PC-9 (cell line): Measurements from ENCODE around the gene C17orf100. TPM values are rescaled to one million over a fixed set of nuclear protein-coding genes. Genes with fewer than 3 reads are reported as not detected.

Experiments used
- Bru-seq: library from RNA; stranded (reverse); fragments of 400-500 nt; gene quantifications from one replicate; lab custom pipeline; 2021; lab: Mats Ljungman, UMichigan
- BruChase-seq, 2 experiments: library from RNA; stranded (reverse); fragments of 400-500 nt; gene quantifications; one replicate each; lab custom pipeline; 2021; lab: Mats Ljungman, UMichigan
- BruUV-seq: library from RNA; stranded (reverse); fragments of 400-500 nt; replicated peaks from 2 replicates; lab custom pipeline; 2021; lab: Mats Ljungman, UMichigan
- CTCF ChIA-PET: fragments of 300-600 bp; sonication (Branson Sonifier 250); formaldehyde crosslinking; loops from one replicate; lab custom pipeline; 2022; ENCODE audit warnings: antibody characterized with exemption; lab: Charles Lee
- POLR2A ChIA-PET: fragments of 300-600 bp; sonication (Branson Sonifier 250); formaldehyde crosslinking; loops from one replicate; lab custom pipeline; 2022; ENCODE audit warnings: antibody characterized with exemption; ENCODE audit not compliant: unreplicated experiment; lab: Charles Lee
- DNase-seq, 2 experiments: peaks; one replicate each; pipeline versions ENCODE4 v3.0.0 to v3.0.0-alpha.2; 2015 to 2022; ENCODE audit warnings: mixed read lengths in 1 of 2
- H2AFZ ChIP-seq: fragments of 200-600 bp; sonication (generic); 2 replicates; pipeline ENCODE4 v1.8.1; 2017; ENCODE audit warnings: antibody characterized with exemption
- H3F3A ChIP-seq: fragments of 200-600 bp; sonication (generic); 2 replicates; pipeline ENCODE4 v1.8.1; 2017; ENCODE audit warnings: antibody characterized with exemption, mild to moderate bottlenecking, low read depth; ENCODE audit not compliant: insufficient read depth
- H3K27ac ChIP-seq: fragments of 200-600 bp; sonication (generic); 2 replicates; pipeline ENCODE4 v1.6.1; 2016; ENCODE audit warnings: mixed run types
- H3K27me3 ChIP-seq: fragments of 200-600 bp; sonication (generic); 2 replicates; pipeline ENCODE4 v1.6.1; 2016; ENCODE audit warnings: low read depth, mixed run types; ENCODE audit not compliant: insufficient read depth
- H3K36me3 ChIP-seq: fragments of 200-600 bp; sonication (generic); 2 replicates; pipeline ENCODE4 v1.6.1; 2016; ENCODE audit warnings: low read depth, mixed run types
- H3K4me1 ChIP-seq: fragments of 200-600 bp; sonication (generic); replicated peaks from 2 replicates; pipeline ENCODE4 v1.6.1; 2016; ENCODE audit warnings: mixed run types; ENCODE audit not compliant: insufficient read depth
- H3K4me2 ChIP-seq: fragments of 200-600 bp; sonication (generic); 2 replicates; pipeline ENCODE4 v1.6.1; 2017; ENCODE audit warnings: mixed run types
- H3K4me3 ChIP-seq: fragments of 200-600 bp; sonication (generic); 2 replicates; pipeline ENCODE4 v1.6.1; 2016; ENCODE audit warnings: mixed run types
- H3K79me2 ChIP-seq: fragments of 200-600 bp; sonication (generic); 2 replicates; pipeline ENCODE4 v1.6.1; 2017; ENCODE audit warnings: low read depth, mixed run types
- H3K9me2 ChIP-seq: fragments of 200-600 bp; sonication (generic); 2 replicates; pipeline ENCODE4 v1.8.1; 2017; ENCODE audit warnings: mild to moderate bottlenecking; ENCODE audit not compliant: insufficient read depth
- H3K9me3 ChIP-seq: fragments of 200-600 bp; sonication (generic); 2 replicates; pipeline ENCODE4 v1.8.1; 2016; ENCODE audit warnings: low read depth; ENCODE audit not compliant: insufficient read depth
- H4K20me1 ChIP-seq: fragments of 200-600 bp; sonication (generic); 2 replicates; pipeline ENCODE4 v1.8.1; 2017; ENCODE audit not compliant: insufficient read depth
- CTCF ChIP-seq: fragments of 200-600 bp; sonication (generic); conservative IDR thresholded peaks from 2 replicates; pipeline ENCODE4 v1.6.1; 2017; ENCODE audit warnings: mixed run types, antibody characterized with exemption, mild to moderate bottlenecking, moderate library complexity
- EZH2 ChIP-seq: fragments of 200-600 bp; sonication (generic); IDR thresholded peaks from 2 replicates; pipeline ENCODE4 v1.8.0; 2017; ENCODE audit warnings: antibody characterized with exemption, low read depth
- intact Hi-C: fragments of 100-400 bp; cut with micrococcal nuclease; formaldehyde crosslinking; loops from one replicate; pipeline ENCODE4 v1.10.0; 2022; ENCODE audit not compliant: unreplicated experiment
- long read RNA-seq: library from polyadenylated mRNA; stranded (forward); transcript quantifications from one replicate; pipeline ENCODE4 v2.0.0, GENCODE V29; 2022
- total RNA-seq: library from RNA; stranded (reverse); gene quantifications from 2 replicates; pipeline ENCODE4 v1.2.3, GENCODE V29; 2021

Gene C17orf100
- total RNA-seq = 2.3 and 4.4 TPM in 2 replicates
- percentile 47 among the genes with signal in this experiment for Bru-seq, nascent RNA
- percentile 49 among the genes with signal in this experiment for BruChase-seq, experiment 1, labeled RNA remaining after a 2-hour chase
- percentile 37 among the genes with signal in this experiment for BruChase-seq, experiment 2, labeled RNA remaining after a 6-hour chase
- long read RNA-seq, transcript C17orf100-201 (1 exons, 1,756 nt) = major isoform, 9 of 11 reads
- long read RNA-seq, partial matches to known transcripts = 1 of 11 reads
- long read RNA-seq, other reads (novel, unspliced or antisense) = 1 of 11 reads

DNA sequence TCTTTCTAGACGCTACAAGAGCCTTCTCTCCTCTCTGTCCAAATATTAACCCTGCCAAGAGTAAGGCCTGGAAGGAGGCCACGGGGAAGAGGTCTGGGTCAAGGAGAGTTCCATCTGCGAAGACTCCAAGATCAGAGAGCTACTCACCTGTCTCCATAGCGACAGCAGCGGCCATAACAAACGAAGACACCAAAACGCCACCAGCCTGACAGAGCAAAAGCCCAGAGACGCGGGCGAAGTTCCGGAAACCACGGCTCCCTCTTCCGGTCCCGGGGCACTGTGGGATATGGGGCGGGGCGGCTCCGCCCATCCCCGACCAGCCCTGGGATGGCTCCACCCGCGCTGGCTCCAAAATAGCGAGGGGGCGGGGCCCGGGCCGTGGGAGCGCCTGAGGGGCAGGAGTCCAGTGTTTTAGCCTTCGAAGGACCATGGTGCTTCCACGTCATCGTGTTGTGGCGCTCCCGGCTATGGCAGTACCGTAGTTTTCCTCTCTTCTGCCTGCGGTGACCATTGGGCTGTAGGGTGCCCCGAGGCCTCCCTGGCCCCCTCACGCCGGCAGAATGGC, at the start of gene C17orf100, which contains the start of gene MED31:
TSS of gene C17orf100 (plus strand) at position 409 of the 565 bp plus-strand sequence. CDS start at position 561, 152 bp downstream.
TSS of gene MED31 (minus strand) at position 252 of the 565 bp plus-strand sequence. CDS start at position 175, 77 bp downstream.
- CTCF ChIA-PET = no interaction called here
- H3K79me2 ChIP-seq = peaks cover 58% of the 10 kb centered on the region

DNA sequence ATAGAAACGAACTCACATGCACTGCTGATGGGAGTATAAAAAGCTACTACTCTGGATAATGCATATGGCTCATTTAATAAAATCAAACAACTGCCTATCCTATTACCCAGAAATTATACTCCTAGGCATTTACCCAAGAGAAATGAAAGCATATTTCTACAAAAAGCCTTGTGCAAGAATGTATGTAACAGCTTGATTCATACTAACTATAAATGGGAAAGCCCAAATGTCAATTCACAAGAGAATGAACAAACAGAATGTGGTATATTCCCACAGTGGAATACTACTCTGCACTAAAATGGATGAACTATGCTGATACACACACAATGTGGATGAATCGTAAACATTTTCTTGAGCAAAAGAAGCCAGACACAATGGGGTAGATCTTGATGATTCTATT, 49.4 kb upstream of the C17orf100 start:
- CTCF ChIA-PET = interaction anchor here (0.6 kb wide), 2 partner anchors 26 to 120 kb away, joined by 3 read pairs; no protein-coding TSS in a partner anchor

More for the DNA sequence above, at the start of gene C17orf100, which contains the start of gene MED31:
- Histone ChIP-seq H3K4me1 (peaks cover 37% of the 10 kb centered on the region), H4K20me1 (peaks cover 29% of the 10 kb centered on the region), H2AFZ (peak within 1 kb of the TSS; percentile 89), H3K9me3 (no peaks in the 10 kb centered on the region), H3K4me2 (peak within 1 kb of the TSS; percentile 90), H3K4me3 (peak within 1 kb of the TSS; percentile 78), H3K27ac (peak within 1 kb of the TSS; percentile 72), H3F3A (peaks cover 17% of the 10 kb centered on the region), H3K9me2 (no peaks in the 10 kb centered on the region), H3K27me3 (no peaks in the 10 kb centered on the region), H3K36me3 (peaks cover 17% of the 10 kb centered on the region)
- BruUV-seq = no TSS peak
- intact Hi-C loops = no loop called here
- DNase-seq = peak; percentile 89 to 98
- TF ChIP-seq EZH2 = no peak
- no peak for TF ChIP-seq CTCF
- POLR2A ChIA-PET = interaction anchor here (0.7 to 0.8 kb wide), 2 partner anchors 25 to 80 kb away, joined by 3 to 8 read pairs; no protein-coding TSS in a partner anchor

More for the DNA sequence above, 49.4 kb upstream of the C17orf100 start:
- no peak for DNase-seq
- Histone ChIP-seq H3K27me3 (no peaks in the 10 kb centered on the region), H4K20me1 (peaks cover 6% of the 10 kb centered on the region; the same call in 1 of the 2 replicates), H3K9me2 (no peaks in the 10 kb centered on the region), H3K36me3 (peaks cover 77% of the 10 kb centered on the region), H3K4me1 (no peaks in the 10 kb centered on the region), H3K79me2 (peaks cover 7% of the 10 kb centered on the region; the same call in 1 of the 2 replicates), H3F3A (peaks cover 13% of the 10 kb centered on the region; the same call in 1 of the 2 replicates), H3K4me3 (no peak overlapping the region), H3K4me2 (no peak overlapping the region), H3K27ac (no peak overlapping the region), H3K9me3 (no peaks in the 10 kb centered on the region), H2AFZ (no peak overlapping the region)
- TF ChIP-seq EZH2 = no peak
- TF ChIP-seq CTCF = no peak
- POLR2A ChIA-PET = no interaction called here
- BruUV-seq = no TSS peak
- intact Hi-C loops = no loop called here
